Central memory CD8-positive, alpha-beta T cell (primary cell): ENCODE data around the gene FUT3.

ENCODE experiments used
- ATAC-seq: fragments of 150-1000 bp; cut with Tn5 transposase; replicated peaks from 2 replicates; pipeline ENCODE4 v1.10.0; 2022; ENCODE audit warnings: mild to moderate bottlenecking, moderate FRiP score, moderate number of reproducible peaks; ENCODE audit not compliant: poor library complexity, severe bottlenecking; ENCODE audit errors: extremely low read depth
- DNase-seq, 2 donors: peaks; one replicate each; pipeline ENCODE4 v3.0.0; 2021; ENCODE audit warnings: low spot score in 2 of 2
- H3K27ac Mint-ChIP-seq: one replicate; pipeline ENCODE4 v1.8.0; 2022; ENCODE audit warnings: low read depth, mild to moderate bottlenecking, moderate library complexity, mixed read lengths
- H3K27me3 Mint-ChIP-seq: one replicate; pipeline ENCODE4 v1.8.0; 2022; ENCODE audit warnings: mixed read lengths
- H3K36me3 Mint-ChIP-seq: one replicate; pipeline ENCODE4 v1.8.0; 2022; ENCODE audit warnings: mild to moderate bottlenecking, moderate library complexity, mixed read lengths; ENCODE audit not compliant: insufficient read depth
- H3K4me1 Mint-ChIP-seq: one replicate; pipeline ENCODE4 v1.8.0; 2022; ENCODE audit warnings: mixed read lengths
- H3K4me3 Mint-ChIP-seq: one replicate; pipeline ENCODE4 v1.8.0; 2022; ENCODE audit warnings: mild to moderate bottlenecking, moderate library complexity, mixed read lengths
- H3K9me3 Mint-ChIP-seq: one replicate; pipeline ENCODE4 v1.8.0; 2022; ENCODE audit warnings: mixed read lengths

Gene FUT3

DNA sequence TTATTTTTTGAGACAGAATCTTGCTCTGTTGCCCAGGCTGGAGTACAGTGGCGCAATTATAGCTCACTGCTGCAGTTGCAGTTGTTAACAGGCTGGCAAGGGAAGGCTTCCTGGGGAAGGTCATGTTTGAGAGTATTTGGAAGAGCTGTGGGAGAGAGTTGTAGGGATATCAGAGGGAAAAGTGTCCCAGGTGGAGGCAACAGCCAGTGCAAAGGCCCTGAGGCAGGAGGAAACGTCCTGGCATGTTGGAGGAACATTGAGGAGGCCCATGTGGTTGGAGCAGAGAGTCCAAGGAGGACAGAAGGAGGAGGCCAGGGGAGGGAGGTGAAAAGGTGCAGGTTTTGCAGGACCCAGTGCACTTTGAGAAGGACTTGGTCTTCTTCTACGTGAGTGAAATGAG, 58.1 kb downstream of the FUT3 start:
- Mint-ChIP-seq H3K4me3 (no peak overlapping the region), H3K4me1 (peaks cover 18% of the 10 kb centered on the region), H3K9me3 (no peaks in the 10 kb centered on the region), H3K27ac (no peak overlapping the region), H3K27me3 (peaks cover 6% of the 10 kb centered on the region), H3K36me3 (peaks cover 25% of the 10 kb centered on the region)
- DNase-seq (no peak), ATAC-seq (no peak)
